Nephron (organoid): Measurements from ENCODE around the gene ABLIM1.

Experiments
- H3K27ac Mint-ChIP-seq, 3 experiments: 2 replicates each; pipeline ENCODE4 v1.8.0; 2020; ENCODE audit warnings: mixed read lengths in 3 of 3, mild to moderate bottlenecking in 2 of 3, moderate library complexity in 1 of 3
- H3K27me3 Mint-ChIP-seq: 2 replicates; pipeline ENCODE4 v1.8.0; 2021; ENCODE audit warnings: low read depth, mild to moderate bottlenecking, moderate library complexity, mixed read lengths
- H3K36me3 Mint-ChIP-seq: 2 replicates; pipeline ENCODE4 v1.8.0; 2020; ENCODE audit warnings: low read depth, mixed read lengths
- H3K4me1 Mint-ChIP-seq: 2 replicates; pipeline ENCODE4 v1.8.0; 2020; ENCODE audit warnings: mixed read lengths
- H3K4me3 Mint-ChIP-seq, 3 experiments: 2 replicates each; pipeline ENCODE4 v1.8.0; 2020; ENCODE audit warnings: mild to moderate bottlenecking in 3 of 3, mixed read lengths in 3 of 3, moderate library complexity in 2 of 3
- H3K9me3 Mint-ChIP-seq: 2 replicates; pipeline ENCODE4 v1.8.0; 2020; ENCODE audit warnings: mixed read lengths
- TF ChIP-seq, protein P1 (sequence below), 3 experiments: fragments of 200-600 bp; sonication (generic); IDR thresholded peaks; one replicate each; pipeline ENCODE4 v1.5.0; 2021; ENCODE audit warnings: antibody characterized with exemption in 3 of 3; ENCODE audit not compliant: unreplicated experiment in 3 of 3

The ABLIM1 gene

GRCh38 chr10:114683162-114683561, 25.1 kb upstream of the ABLIM1 start:
- H3K9me3 Mint-ChIP-seq = no peaks in the 10 kb centered on the region

GRCh38 chr10:114682532-114682931, 24.5 kb upstream of the ABLIM1 start:
- H3K27me3 Mint-ChIP-seq = no peaks in the 10 kb centered on the region
- H3K36me3 Mint-ChIP-seq = no peaks in the 10 kb centered on the region
- no peaks in the 10 kb centered on the region for H3K9me3 Mint-ChIP-seq
- TF ChIP-seq, protein P1, sequence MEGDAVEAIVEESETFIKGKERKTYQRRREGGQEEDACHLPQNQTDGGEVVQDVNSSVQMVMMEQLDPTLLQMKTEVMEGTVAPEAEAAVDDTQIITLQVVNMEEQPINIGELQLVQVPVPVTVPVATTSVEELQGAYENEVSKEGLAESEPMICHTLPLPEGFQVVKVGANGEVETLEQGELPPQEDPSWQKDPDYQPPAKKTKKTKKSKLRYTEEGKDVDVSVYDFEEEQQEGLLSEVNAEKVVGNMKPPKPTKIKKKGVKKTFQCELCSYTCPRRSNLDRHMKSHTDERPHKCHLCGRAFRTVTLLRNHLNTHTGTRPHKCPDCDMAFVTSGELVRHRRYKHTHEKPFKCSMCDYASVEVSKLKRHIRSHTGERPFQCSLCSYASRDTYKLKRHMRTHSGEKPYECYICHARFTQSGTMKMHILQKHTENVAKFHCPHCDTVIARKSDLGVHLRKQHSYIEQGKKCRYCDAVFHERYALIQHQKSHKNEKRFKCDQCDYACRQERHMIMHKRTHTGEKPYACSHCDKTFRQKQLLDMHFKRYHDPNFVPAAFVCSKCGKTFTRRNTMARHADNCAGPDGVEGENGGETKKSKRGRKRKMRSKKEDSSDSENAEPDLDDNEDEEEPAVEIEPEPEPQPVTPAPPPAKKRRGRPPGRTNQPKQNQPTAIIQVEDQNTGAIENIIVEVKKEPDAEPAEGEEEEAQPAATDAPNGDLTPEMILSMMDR (IDR thresholded peaks at IDR 0.05; ENCODE audit: unreplicated experiment in 3 of 3) = no peak
- peak overlapping the region; percentile 77 to 93 (median 88) for H3K27ac Mint-ChIP-seq
- no peak overlapping the region for H3K4me3 Mint-ChIP-seq
- peaks cover 56% of the 10 kb centered on the region for H3K4me1 Mint-ChIP-seq

More at GRCh38 chr10:114683162-114683561, 25.1 kb upstream of the ABLIM1 start:
- Mint-ChIP-seq H3K4me1 (peaks cover 58% of the 10 kb centered on the region), H3K27me3 (no peaks in the 10 kb centered on the region), H3K27ac (peak overlapping the region; percentile 77 to 93 (median 88)), H3K4me3 (peak overlapping the region in 1 of 3 experiments; percentile 24), H3K36me3 (no peaks in the 10 kb centered on the region)
- TF ChIP-seq, protein P1 (IDR thresholded peaks at IDR 0.05; ENCODE audit: unreplicated experiment in 3 of 3) = no peak

- H3K4me1 Mint-ChIP-seq = peaks cover 52% of the 10 kb centered on the region
- no peaks in the 10 kb centered on the region for H3K36me3 Mint-ChIP-seq
- H3K27me3 Mint-ChIP-seq = no peaks in the 10 kb centered on the region
- TF ChIP-seq, protein P1 (IDR thresholded peaks at IDR 0.05; ENCODE audit: unreplicated experiment in 3 of 3) = no peak
- no peaks in the 10 kb centered on the region for H3K9me3 Mint-ChIP-seq
- no peak overlapping the region for H3K4me3 Mint-ChIP-seq
- peak overlapping the region; percentile 77 to 93 (median 88) for H3K27ac Mint-ChIP-seq
These were observed 24.0 kb upstream of the ABLIM1 start for GRCh38 chr10:114682121-114682520.

- H3K4me1 Mint-ChIP-seq = peaks cover 46% of the 10 kb centered on the region
- H3K27me3 Mint-ChIP-seq = no peaks in the 10 kb centered on the region
- no peaks in the 10 kb centered on the region for H3K36me3 Mint-ChIP-seq
- H3K27ac Mint-ChIP-seq = peak overlapping the region; percentile 77 to 93 (median 88)
- TF ChIP-seq, protein P1 (IDR thresholded peaks at IDR 0.05; ENCODE audit: unreplicated experiment in 3 of 3) = no peak
- no peaks in the 10 kb centered on the region for H3K9me3 Mint-ChIP-seq
- no peak overlapping the region for H3K4me3 Mint-ChIP-seq
These were observed 23.5 kb upstream of the ABLIM1 start for GRCh38 chr10:114681542-114681941.

GRCh38 chr10:114680543-114681117, 22.6 kb upstream of the ABLIM1 start:
- H3K27me3 Mint-ChIP-seq = no peaks in the 10 kb centered on the region
- peaks cover 42% of the 10 kb centered on the region for H3K4me1 Mint-ChIP-seq
- no peaks in the 10 kb centered on the region for H3K9me3 Mint-ChIP-seq
- no peak overlapping the region for H3K4me3 Mint-ChIP-seq
- H3K36me3 Mint-ChIP-seq = no peaks in the 10 kb centered on the region
- peak overlapping the region in 1 of 3 experiments; percentile 39 for H3K27ac Mint-ChIP-seq
- TF ChIP-seq, protein P1 (IDR thresholded peaks at IDR 0.05; ENCODE audit: unreplicated experiment in 3 of 3) = no peak

DNA sequence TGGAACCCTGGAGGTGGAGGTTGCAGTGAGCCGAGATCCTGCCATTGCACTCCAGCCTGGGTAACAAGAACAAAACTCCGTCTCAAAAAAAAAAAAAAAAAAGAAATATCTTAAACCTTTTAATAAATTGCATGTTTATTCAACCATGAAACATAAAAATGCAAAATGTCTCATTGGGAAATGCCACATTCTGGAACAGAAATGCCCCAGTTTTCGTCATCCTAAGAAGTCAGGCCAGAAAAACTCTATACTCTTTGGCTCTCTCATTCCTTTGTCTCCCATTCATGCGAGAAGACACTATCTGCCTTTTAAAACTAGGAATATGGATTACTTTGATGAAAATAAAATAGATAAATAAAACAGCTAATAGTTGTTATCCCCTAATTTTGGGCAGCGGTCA, 21.5 kb upstream of the ABLIM1 start:
- no peak overlapping the region for H3K27ac Mint-ChIP-seq
- peaks cover 3% of the 10 kb centered on the region for H3K9me3 Mint-ChIP-seq
- no peaks in the 10 kb centered on the region for H3K36me3 Mint-ChIP-seq
- no peaks in the 10 kb centered on the region for H3K27me3 Mint-ChIP-seq
- no peak overlapping the region for H3K4me3 Mint-ChIP-seq
- peaks cover 31% of the 10 kb centered on the region for H3K4me1 Mint-ChIP-seq
- TF ChIP-seq, protein P1 (IDR thresholded peaks at IDR 0.05; ENCODE audit: unreplicated experiment in 3 of 3) = no peak
